Loucy (cell line): ENCODE measurements around the gene TRPM1.
A peak's percentile ranks its signal among the peaks of the same experiment; 100 is the strongest.

Experiments
- H2AFZ ChIP-seq: fragments of 200-600 bp; sonication (generic); 2 replicates; pipeline ENCODE4 v1.6.0; 2016; ENCODE audit warnings: antibody characterized with exemption, mild to moderate bottlenecking, low read length, moderate library complexity
- H3F3A ChIP-seq: fragments of 200-600 bp; 2 replicates; pipeline ENCODE4 v1.6.0; 2016; ENCODE audit warnings: antibody characterized with exemption, low read depth, mild to moderate bottlenecking
- H3K27me3 ChIP-seq: fragments of 200-600 bp; sonication (generic); 2 replicates; pipeline ENCODE4 v1.6.1; 2014; ENCODE audit warnings: low read length, mild to moderate bottlenecking; ENCODE audit not compliant: insufficient read depth, poor library complexity, severe bottlenecking
- H3K36me3 ChIP-seq: fragments of 200-600 bp; sonication (generic); 2 replicates; pipeline ENCODE4 v1.6.1; 2016; ENCODE audit warnings: low read length; ENCODE audit not compliant: insufficient read depth
- H3K4me1 ChIP-seq: fragments of 200-600 bp; sonication (generic); 2 replicates; pipeline ENCODE4 v1.5.1; 2014; ENCODE audit warnings: low read length, mild to moderate bottlenecking; ENCODE audit not compliant: insufficient read depth, poor library complexity, severe bottlenecking
- H3K4me2 ChIP-seq: fragments of 200-600 bp; sonication (generic); 2 replicates; pipeline ENCODE4 v1.6.0; 2014; ENCODE audit warnings: antibody characterized with exemption, low read length, low read depth, mild to moderate bottlenecking; ENCODE audit not compliant: poor library complexity, severe bottlenecking
- H3K4me3 ChIP-seq: fragments of 200-600 bp; sonication (generic); 2 replicates; pipeline ENCODE4 v1.5.1; 2014; ENCODE audit warnings: low read length, mild to moderate bottlenecking, mixed read lengths; ENCODE audit not compliant: poor library complexity, severe bottlenecking
- H3K79me2 ChIP-seq: fragments of 200-600 bp; sonication (generic); 2 replicates; pipeline ENCODE4 v1.6.1; 2014; ENCODE audit warnings: low read length; ENCODE audit not compliant: insufficient read depth
- H3K9ac ChIP-seq: fragments of 200-600 bp; sonication (generic); 2 replicates; pipeline ENCODE4 v1.6.0; 2014; ENCODE audit warnings: mild to moderate bottlenecking, low read depth, low read length, moderate library complexity; ENCODE audit not compliant: poor library complexity, severe bottlenecking
- H3K9me2 ChIP-seq: fragments of 200-600 bp; sonication (generic); replicated peaks from 2 replicates; pipeline ENCODE4 v1.6.1; 2016; ENCODE audit warnings: low read depth, low read length, mixed read lengths
- H3K9me3 ChIP-seq: fragments of 200-600 bp; sonication (generic); 2 replicates; pipeline ENCODE4 v1.6.1; 2014; ENCODE audit warnings: mild to moderate bottlenecking, antibody characterized with exemption, low read length, low read depth; ENCODE audit not compliant: insufficient read depth
- H4K20me1 ChIP-seq: fragments of 200-600 bp; sonication (generic); 2 replicates; pipeline ENCODE4 v1.6.0; 2014; ENCODE audit warnings: antibody characterized with exemption, low read length, mild to moderate bottlenecking; ENCODE audit not compliant: insufficient read depth, poor library complexity, severe bottlenecking
- CTCF ChIP-seq: fragments of 200-600 bp; sonication (generic); conservative IDR thresholded peaks from 2 replicates; pipeline ENCODE4 v1.5.1; 2014; ENCODE audit warnings: mild to moderate bottlenecking, antibody characterized with exemption, low read length
- EZH2phosphoT487 ChIP-seq: fragments of 200-600 bp; IDR thresholded peaks from 2 replicates; pipeline ENCODE4 v1.6.1; 2018; ENCODE audit warnings: antibody characterized with exemption, mild to moderate bottlenecking, moderate library complexity, borderline replicate concordance

The TRPM1 gene

GRCh38 chr15:30973379-30973778 is 128.1 kb downstream of the TRPM1 start:
- peaks cover 3% of the 10 kb centered on the region for H4K20me1 ChIP-seq
- H3K79me2 ChIP-seq = peaks cover 80% of the 10 kb centered on the region
- TF ChIP-seq EZH2phosphoT487 (no peak), CTCF (no peak)
- peaks cover 64% of the 10 kb centered on the region for H3K4me1 ChIP-seq
- 0 out of 2 replicates have a peak, but pooled peaks cover 6% of the 10 kb centered on the region for H3F3A ChIP-seq
- no peak overlapping the region for H3K9ac ChIP-seq
- H3K9me2 ChIP-seq = no peaks in the 10 kb centered on the region
- H2AFZ ChIP-seq = no peak overlapping the region
- H3K4me3 ChIP-seq = no peak overlapping the region
- H3K27me3 ChIP-seq = no peaks in the 10 kb centered on the region
- peaks cover 43% of the 10 kb centered on the region for H3K36me3 ChIP-seq
- H3K4me2 ChIP-seq = no peak overlapping the region
- no peaks in the 10 kb centered on the region for H3K9me3 ChIP-seq

- Histone ChIP-seq H3K4me2 (peak overlapping the region; percentile 54), H3K9ac (peak overlapping the region; percentile 51), H3K9me3 (no peaks in the 10 kb centered on the region), H4K20me1 (no peaks in the 10 kb centered on the region), H3K36me3 (peaks cover 53% of the 10 kb centered on the region), H3K4me3 (no peak overlapping the region), H3F3A (0 out of 2 replicates have a peak, but pooled peaks cover 6% of the 10 kb centered on the region), H2AFZ (no peak overlapping the region), H3K9me2 (no peaks in the 10 kb centered on the region), H3K4me1 (peaks cover 61% of the 10 kb centered on the region), H3K27me3 (no peaks in the 10 kb centered on the region), H3K79me2 (peaks cover 51% of the 10 kb centered on the region)
- TF ChIP-seq CTCF (no peak), EZH2phosphoT487 (no peak)
These were observed 131.8 kb downstream of the TRPM1 start for GRCh38 chr15:30969724-30970123.

GRCh38 chr15:30963681-30964080 is 137.8 kb downstream of the TRPM1 start:
- 0 out of 2 replicates have a peak, but pooled peaks cover 4% of the 10 kb centered on the region for H3F3A ChIP-seq
- H3K4me3 ChIP-seq = no peak overlapping the region
- peaks cover 5% of the 10 kb centered on the region; the same call in 1 of the 2 replicates for H3K79me2 ChIP-seq
- H3K4me2 ChIP-seq = no peak overlapping the region
- TF ChIP-seq CTCF (no peak), EZH2phosphoT487 (no peak)
- no peaks in the 10 kb centered on the region for H4K20me1 ChIP-seq
- peaks cover 46% of the 10 kb centered on the region for H3K36me3 ChIP-seq
- no peaks in the 10 kb centered on the region for H3K9me2 ChIP-seq
- no peaks in the 10 kb centered on the region for H3K27me3 ChIP-seq
- H3K9me3 ChIP-seq = no peaks in the 10 kb centered on the region
- peaks cover 41% of the 10 kb centered on the region for H3K4me1 ChIP-seq
- H3K9ac ChIP-seq = no peak overlapping the region
- H2AFZ ChIP-seq = no peak overlapping the region
